ENCODE results near the gene APOLD1.
"Not testable (repeated sequence)": the region's sequence is repeated elsewhere in the genome, so short reads cannot be mapped to it uniquely, and the experiment has no call there.

The APOLD1 gene

DNA sequence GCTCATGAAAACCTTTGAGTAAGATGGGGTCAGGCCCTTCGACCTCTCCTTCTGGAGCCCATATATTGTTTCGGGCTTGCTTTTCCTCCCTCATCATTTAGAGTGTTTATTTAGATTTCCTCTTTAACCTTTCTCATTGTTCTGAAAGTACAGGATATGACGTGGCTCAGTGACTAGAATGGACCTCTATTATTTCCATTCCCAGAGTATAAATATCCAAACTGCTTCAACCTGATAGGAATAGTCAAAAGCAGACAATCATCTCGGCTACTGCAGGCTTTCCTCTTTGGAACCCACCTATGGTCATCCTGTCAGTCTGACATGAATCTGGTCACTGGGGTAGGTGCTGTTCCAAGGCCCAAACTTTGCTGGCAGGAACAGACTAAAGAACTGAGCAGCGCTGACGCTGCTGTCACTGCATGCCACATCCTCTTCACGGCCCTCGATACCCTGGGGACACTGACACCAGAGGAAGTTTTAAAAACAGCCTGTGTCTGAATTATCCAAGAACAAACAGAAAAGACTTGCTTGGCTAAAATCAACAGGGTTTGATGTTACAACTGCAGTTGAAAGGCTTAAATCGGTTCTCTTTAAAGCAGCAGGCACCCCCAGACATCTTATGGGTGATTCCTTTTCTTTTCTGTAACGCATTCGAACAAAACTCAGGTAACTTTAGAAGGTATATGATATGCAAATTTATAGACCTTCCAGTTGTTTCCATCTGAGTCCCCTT is 22.7 kb downstream of the APOLD1 start:
- DNase-seq (ENCODE audit: low read depth) = peak; percentile 19

DNA sequence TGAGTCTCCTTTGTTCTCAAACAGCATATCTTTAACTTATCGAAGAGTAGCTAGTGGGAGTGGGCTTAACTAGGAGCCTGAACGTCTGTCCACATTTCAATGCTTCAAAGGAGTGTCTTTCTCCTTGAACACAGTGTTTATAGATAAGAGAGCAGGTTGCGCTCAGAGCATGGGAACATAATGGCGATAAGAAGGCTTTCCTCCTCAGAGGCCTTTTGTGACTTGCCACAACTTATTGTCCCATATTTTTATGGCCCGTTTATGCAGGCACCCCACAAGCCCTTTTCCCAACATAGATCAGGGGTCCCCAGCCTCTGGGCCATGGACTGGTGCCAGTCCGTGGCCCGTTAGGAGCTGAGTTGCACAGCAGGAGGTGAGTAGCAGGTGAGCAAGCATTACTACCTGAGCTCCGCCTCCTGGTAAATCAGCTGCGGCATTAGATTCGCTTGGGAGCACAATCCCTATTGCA is 25.1 kb downstream of the APOLD1 start:
- DNase-seq (ENCODE audit: low read depth) = no peak

DNA sequence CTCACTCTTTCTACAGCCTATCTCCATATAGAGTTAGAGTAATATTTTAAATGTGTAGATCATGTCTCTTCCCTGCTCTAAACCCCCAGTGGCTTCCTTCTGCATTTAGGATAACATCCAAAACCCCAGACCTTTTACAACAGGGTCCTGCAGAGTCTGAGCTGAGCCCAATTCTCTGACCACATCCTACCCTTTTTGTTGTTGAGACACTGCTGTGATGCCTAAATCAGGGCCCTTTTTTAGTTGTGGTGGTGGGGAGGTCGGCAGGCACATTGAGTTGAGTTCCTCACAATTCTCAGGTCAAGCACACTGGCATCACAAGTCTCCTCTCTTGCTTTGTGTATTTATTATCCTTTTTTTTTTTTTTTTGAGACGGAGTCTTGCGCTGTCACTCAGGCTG is 25.9 kb downstream of the APOLD1 start:
- no peak for DNase-seq (ENCODE audit: low read depth)

DNA sequence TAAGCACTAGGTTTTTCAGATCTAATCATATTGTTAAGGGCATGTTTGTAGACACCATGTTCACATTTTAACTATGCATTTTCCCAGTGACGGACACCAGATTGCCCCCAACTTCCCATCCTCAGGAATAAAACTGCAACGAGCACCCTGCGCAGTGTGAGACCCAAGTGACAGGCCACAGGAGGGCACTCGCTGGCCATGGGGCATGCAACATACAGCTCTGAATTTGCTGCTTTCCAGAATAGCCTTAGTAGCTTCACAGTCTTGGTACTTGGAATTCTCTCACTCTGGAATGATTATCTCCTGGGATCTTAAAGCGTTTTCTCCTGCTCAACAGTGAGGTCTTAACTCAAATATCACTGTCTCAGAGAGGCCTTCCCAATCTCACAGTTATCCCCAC is 26.7 kb downstream of the APOLD1 start:
- DNase-seq (ENCODE audit: low read depth) = no peak

DNA sequence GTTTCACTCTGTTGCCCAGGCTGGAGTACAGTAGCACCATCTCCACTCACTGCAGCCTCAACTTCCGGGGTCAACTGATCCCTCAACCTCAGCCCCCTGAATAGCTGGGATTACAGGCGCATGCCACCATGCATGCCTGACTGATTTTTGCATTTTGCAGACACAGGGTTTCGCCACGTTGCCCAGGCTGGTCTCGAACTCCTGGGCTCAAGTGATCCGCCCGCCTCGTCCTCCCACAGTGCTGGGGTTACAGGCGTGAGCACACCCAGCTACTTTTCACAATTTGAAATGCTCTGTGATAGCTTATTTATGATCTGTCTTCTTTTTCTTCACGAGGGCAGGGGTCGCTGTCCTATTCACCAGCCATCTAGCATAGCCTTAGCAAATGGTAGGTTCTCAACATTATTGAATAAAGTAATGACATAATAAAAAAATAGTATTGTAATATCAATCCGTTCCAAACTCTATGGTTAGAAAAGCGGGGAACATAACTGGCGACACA is 27.2 kb downstream of the APOLD1 start:
- no peak for DNase-seq (ENCODE audit: low read depth)

DNA sequence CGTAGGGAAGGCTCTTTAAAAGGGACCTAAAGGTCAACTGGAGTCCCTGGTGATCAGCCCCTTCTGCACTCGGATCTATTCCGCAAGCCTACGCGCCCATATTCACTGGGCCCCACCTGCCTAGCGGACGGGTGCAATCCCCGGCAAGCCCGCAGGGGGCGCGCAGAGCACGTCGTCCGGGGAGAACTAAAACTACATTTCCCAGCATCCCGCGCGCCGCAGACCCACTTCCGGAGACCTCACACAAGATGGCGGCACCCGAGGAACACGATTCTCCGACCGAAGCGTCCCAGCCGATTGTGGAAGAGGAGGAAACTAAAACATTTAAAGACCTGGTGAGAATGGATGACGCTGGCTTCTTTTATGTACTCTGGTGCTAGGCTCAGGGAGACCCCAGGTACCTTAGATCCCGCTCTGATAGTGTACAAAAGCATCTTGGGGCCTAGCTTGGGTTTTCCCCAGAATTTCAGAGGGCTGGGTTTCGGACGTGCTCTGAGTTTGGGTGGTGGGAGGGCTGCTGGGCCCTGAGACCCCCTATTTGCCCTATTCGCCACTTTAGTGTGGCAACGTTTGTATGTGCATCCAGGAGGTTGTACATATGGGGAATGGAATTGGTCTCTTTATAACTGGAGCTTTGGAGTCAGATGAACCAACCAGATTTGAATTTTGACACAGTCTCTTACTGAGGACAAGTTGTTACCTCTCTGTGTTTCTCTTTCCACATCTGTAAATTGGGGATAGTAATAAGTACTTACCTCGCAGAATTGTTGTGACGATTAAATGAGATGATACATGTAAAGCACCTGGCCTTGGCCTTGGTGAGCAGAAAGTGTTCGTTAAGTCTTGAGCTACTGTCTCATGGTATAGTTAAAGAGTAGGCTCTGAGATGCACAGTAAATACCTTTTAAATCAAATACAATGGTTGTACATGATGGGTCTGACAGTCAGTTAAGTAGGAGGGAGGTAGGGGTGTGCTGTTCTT is 28.0 kb downstream of the APOLD1 start, which contains the start of gene DDX47:
DDX47 (plus strand) TSS at position 227 of the 982 bp plus-strand sequence; CDS start at position 249, 22 bp downstream.
- peak; percentile 94 for DNase-seq (ENCODE audit: low read depth)

DNA sequence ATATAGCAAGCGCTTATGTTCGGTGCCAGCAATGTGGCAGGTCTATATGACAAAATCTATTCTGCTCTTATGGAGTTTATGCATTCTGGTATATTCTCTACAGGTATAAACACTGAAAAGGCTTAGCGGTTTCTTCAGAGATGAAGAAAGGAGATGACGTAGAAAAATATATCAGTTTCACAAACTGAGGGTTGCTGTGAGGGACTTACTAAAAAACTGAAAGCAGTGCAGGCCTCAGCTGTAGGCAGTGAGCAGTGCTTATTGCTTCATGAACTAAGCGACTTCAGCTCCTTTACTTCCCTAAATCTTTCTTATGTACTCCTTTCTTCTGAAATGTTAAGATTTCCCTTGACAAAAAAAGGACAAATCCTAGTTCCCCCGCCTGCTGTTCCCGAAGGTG is 32.2 kb downstream of the APOLD1 start:
- no peak for DNase-seq (ENCODE audit: low read depth)

DNA sequence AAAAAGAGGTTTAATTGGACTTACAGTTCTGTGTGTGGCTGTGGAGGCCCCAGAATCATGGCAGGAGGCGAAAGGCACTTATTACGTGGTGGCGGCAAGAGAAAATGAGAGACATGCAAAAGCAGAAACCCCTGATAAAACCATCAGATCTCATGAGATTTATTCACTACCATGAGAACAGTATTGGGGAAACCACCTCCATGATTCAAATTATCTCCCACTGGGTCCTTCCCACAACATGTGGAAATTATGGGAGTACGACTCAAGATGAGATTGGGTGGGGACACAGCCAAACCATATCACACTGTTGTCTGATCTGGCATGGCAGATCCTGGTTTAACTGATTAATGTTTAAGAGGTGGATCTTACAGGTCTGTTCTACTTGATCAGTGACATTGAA is 33.2 kb downstream of the APOLD1 start:
- DNase-seq (ENCODE audit: low read depth) = no peak

DNA sequence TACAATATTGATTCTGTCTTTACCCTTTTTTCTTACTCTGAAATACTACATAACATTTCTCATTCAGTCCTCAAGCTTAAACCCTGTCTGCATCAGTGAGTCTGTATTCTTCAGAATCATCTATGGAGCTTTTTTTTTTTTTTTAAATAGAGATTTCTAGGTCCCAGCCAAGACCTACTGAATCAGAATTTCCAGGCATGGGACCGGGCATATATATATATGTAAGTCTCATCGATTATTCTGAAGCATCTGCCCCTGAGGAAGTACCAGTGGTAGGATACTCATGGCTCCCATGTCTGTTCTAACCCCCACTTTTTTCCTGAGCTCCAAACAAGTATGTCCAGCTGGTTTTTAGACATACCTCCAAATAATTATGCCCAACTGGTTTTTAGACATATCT is 33.8 kb downstream of the APOLD1 start:
- no peak for DNase-seq (ENCODE audit: low read depth)

DNA sequence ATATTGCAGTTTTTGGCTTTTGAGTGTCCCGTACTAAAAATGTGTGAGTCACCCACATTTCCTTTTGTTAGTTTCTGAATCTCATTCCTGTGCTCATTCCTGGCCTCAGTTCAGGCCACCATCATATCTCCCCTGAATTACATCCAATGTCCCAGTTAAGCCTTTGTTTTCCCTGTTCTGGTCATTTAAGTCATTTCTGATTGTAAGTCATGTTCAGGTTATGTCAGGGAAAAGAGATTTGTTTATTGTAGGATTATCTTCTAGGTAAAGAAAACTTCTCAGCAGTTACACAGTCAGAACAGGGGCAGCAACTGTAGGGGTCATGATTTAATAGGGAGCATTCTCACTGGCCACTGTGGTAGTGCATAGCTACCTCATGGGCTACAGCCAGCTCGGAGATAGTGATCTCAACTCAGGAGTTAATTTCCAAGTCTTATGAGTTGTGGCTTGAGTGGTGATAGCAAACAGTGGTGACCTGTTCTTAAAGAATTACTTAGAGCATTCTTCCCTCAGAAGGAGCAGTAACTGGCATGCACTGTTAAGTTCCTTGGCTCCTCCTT is 34.4 kb downstream of the APOLD1 start:
- no peak for DNase-seq (ENCODE audit: low read depth)

DNA sequence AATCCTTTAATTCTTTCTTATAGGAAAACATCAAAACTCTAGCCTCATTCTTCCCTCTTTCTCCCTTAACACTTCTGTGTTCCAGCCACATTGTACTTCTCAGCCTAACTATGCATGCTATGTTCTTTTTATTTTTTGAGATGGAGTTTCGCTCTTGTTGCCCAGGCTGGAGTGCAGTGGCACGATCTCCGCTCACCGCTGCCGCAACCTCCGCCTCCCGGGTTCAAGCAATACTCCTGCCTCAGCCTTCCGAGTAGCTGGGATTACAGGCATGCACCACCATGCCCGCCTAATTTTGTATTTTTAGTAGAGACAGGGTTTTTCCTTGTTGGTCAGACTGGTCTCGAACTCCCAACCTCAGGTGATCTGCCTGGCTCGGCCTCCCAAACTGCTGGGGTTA is 34.9 kb downstream of the APOLD1 start:
- not testable (repeated sequence) for DNase-seq (ENCODE audit: low read depth)

DNA sequence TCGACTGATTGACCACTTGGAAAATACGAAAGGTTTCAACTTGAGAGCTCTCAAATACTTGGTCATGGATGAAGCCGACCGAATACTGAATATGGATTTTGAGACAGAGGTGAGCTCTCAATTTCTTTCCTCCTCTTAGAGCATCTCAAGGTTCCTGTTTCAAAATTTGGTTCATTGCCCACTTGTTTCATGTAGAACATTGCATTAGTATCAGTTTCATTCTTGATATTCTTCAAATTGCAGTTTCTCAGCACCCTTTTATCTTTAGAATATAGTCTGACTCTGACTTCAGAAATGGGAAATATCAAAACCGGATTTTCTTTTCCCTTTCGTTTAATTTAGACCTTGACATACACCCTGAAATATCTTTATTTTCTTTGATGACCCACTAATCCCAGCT is 36.5 kb downstream of the APOLD1 start:
- no peak for DNase-seq (ENCODE audit: low read depth)

DNA sequence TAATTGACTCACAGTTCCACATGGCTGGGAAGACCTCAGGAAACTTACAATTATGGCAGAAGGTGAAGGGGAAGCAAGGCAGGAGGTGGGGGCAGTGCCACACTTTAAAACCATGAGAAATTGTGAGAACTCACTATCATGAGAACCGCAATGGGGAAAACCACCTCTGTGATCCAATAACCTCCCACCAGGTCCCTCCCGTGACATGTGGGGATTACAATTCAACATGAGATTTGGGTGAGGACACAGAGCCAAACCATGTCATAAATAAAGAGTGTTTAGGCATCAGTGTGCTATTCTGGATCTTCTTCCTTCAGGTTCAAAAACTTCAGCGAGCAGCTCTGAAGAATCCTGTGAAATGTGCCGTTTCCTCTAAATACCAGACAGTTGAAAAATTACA is 37.4 kb downstream of the APOLD1 start:
- no peak for DNase-seq (ENCODE audit: low read depth)

DNA sequence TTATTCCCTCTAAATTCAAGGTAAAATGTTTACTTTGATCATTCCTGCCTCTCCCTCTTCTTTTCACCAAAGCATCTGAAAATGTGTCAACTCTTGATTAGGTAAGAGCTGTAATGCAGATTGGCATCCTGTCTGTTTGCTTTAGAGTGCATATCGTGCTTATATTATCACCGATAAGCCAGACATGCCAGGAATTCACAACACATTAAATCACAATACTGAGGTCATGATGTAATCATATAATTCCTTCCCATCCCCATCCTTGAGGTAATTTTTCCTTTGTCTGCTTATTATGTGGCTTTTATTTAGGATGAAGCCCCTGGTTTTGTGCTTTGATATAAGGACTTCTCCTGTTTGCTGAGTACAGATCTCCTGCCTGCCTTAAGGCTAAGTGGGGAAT is 37.8 kb downstream of the APOLD1 start:
- no peak for DNase-seq (ENCODE audit: low read depth)

DNA sequence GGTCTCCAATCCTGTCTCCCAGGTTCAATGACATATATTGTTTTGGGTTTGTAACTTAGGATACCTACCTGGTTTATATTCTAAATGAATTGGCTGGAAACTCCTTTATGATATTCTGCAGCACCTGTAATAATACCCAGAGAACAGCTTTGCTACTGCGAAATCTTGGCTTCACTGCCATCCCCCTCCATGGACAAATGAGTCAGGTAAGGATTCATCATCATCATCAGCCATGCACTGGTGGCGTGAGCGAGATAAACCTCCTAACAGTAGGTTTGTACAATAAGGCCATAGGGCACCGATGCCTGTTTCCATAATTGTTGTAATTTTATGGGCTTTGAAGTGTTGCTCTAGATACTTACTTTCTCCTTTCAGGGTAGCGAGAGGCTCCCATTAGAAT is 38.4 kb downstream of the APOLD1 start:
- no peak for DNase-seq (ENCODE audit: low read depth)

DNA sequence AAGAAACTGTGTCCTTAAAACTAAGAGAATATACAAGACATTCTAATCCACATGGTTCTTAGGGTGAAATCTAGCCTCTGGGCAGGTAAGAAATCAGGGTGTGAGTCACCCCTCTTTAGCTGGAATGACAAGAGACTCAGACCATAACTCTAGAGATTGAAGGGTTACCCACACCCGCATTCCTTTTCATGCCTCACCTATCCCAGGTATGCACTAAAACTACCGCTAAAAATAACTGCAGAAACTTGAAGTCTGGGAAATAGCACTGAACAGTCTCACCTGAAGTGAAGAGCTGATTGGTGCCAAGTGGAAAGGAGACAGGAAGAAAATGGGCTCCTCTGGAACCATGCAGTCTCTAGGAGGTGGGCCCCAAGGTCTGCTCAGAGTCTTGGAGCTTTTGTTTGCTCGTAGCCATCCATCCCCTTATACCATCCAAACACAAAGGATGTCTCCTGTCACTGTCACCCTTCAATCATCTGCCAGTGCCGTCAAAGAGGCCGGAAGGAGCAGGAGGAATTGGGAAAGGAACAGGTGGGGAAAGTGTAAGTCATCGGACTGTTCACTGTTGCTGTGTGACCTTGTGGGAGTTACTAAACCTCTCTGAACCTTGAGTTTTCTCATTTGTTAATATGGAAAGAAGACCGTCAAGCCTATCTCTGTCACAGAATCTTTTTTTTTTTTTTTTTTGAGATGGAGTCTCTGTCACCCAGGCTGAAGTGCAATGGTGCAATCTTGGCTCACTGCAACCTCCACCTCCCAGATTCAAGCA is 50.1 kb downstream of the APOLD1 start:
- DNase-seq (ENCODE audit: low read depth) = no peak

DNA sequence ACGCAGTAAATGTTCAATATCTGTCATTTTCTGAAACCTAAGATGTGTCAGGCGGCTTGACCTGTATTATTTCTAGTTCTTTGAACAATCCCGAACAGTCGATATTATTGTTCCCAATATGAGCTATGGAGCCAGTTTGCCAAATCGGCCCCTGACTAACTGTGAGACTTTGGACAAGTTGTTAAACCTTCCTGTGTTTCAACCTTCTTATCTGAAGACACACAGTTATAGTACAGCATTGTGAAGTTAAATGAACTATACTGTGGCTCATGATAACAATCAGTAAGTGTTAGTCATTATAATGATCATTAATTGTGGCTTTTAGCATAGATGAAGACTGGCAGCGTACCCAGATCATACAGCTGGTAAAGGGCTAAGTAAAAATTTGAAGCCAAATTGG is 51.1 kb downstream of the APOLD1 start:
- DNase-seq (ENCODE audit: low read depth) = no peak

DNA sequence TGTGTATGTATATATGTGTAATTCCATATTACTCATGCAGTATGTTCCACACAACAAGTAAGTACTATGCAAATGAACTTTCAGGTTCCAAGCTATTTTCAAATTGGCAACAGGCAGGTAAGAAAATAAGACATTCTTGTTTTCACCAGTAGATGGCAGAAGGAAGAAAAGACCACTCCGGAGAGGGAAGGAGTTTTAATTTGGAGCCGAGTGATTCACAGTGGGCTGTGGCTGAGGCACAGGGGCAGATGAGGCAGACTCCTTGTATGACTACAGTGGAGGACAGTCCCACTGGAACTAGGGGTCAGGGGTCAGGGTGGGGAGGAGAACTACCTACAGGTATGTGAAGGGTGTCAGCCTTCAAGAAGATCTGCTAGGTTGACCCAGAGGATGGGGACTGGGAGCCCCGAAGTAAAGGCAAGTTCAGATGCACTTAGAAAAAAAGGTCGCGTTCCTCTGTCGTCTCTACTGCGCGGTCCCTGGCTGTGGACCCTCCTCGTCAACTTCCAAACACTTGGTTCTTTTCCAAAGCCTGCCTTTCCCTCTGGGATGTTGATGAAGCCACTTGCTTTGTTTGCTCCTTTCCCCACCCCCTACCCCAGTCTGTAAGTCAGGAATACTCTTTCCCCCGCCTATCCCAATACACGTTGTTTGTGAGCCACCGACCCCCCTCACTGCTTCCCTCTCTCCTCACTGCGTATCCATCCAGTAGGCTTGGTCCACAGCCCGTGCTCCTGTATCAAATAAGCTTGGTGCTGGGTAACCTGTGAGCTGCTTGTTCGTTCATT is 51.8 kb downstream of the APOLD1 start:
- peak; percentile 36 for DNase-seq (ENCODE audit: low read depth)

DNA sequence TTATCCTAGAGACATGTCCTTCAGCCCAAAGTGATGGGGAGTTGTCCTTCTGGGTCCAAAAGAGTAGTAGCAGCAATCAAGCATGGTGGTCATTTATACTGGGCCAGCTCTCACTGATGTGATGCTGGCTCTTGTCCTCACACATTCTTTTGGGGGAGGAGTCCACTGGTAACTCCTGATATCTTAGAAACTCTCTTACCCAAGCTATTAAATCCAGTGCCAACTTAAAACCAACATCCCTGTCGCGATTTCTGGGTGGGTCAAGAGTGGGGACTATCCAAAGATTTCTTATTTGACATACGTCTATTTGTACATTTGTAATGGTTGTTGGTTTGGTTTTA is 52.3 kb downstream of the APOLD1 start:
- no peak for DNase-seq (ENCODE audit: low read depth)

DNA sequence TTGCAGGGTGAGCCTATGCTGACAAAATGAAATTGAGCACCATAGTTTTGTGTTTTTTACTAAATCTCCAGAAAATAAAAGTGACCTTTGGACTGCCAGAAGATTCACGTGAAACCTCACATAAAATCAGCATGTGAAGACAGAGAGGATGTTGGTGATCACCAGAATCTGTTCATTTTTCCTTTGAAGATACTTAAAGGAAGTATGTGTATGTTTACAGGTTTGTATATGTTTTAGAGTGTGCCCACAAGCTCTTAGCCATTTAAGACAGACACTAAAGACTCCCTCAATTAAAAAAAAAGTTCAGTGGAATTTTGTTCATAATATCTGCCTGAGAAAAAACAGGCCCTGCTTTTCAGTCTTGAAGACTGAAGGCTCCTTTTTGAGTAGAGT is 53.5 kb downstream of the APOLD1 start:
- DNase-seq (ENCODE audit: low read depth) = no peak

DNA sequence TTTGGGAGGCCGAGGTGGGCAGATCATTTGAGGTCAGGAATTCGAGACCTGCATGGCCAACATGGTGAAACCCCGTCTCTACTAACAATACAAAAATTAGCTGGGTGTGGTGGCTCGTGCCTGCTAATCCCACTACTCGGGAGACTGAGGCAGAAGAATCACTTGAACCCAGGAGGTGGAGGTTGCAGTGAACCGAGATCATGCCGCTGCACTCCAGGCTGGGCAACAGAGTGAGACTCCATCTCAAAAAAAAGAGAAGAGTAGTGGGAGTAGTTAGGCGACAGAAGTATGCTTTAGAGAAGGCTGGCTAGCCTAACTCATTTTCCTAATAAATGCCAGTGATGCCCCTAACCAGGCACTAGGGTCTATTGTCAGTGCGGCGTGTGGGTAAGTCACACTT is 54.0 kb downstream of the APOLD1 start:
- not testable (repeated sequence) for DNase-seq (ENCODE audit: low read depth)
